Gastroesophageal sphincter (tissue), 3 donors: Measurements from ENCODE around the gene HSD11B1.

ENCODE experiments used
- CTCF ChIP-seq, 4 experiments: fragments of 200-600 bp in 2 of 4; fragments of 450-650 bp in 2 of 4; sonication (generic) in 1 of 4; IDR thresholded peaks; one replicate each; pipeline ENCODE4 v1.5.1; 2017 to 2019; ENCODE audit warnings: antibody characterized with exemption in 4 of 4, mild to moderate bottlenecking in 2 of 4, moderate library complexity in 2 of 4
- EP300 ChIP-seq: sonication (generic); formaldehyde crosslinking; IDR thresholded peaks from one replicate; pipeline ENCODE4 v1.6.1; 2017; ENCODE audit warnings: antibody characterized with exemption, mild to moderate bottlenecking
- POLR2AphosphoS5 ChIP-seq: sonication (generic); formaldehyde crosslinking; IDR thresholded peaks from one replicate; pipeline ENCODE4 v1.6.1; 2017; ENCODE audit warnings: antibody characterized with exemption

- TF ChIP-seq CTCF (IDR thresholded peaks at IDR 0.05): no peak
- no peak for TF ChIP-seq POLR2AphosphoS5
- no peak for TF ChIP-seq EP300
Measured at GRCh38 chr1:209686322-209686721, 18.3 kb upstream of the HSD11B1 start.
